HG03196 (cell line): ENCODE results near the gene IRAK1BP1.
"Not testable (repeated sequence)": the region's sequence is repeated elsewhere in the genome, so short reads cannot be mapped to it uniquely, and the experiment has no call there.

Experiments
- ATAC-seq: cut with Tn5 transposase; IDR thresholded peaks from one replicate; pipeline ENCODE4 v1.9.1; 2021; ENCODE audit not compliant: unreplicated experiment

Gene IRAK1BP1

DNA sequence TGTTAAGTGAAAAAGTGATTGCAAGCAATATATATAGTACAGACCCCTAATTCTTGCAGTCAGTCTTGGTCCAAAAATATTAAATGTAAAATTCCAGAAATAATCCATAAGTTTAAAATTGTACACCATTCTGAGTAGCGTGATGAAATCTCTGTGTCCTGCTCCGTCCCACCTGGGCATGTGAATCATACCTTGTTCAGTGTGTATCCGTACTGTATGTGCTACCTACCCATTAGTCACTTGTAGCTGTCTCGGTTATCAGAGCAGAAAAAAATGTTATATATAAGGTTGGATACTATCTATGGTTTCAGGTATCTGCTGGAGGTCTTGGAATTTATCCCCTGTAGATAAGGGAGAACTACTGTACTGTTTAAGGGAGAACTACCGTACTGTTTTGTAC, 16.3 kb downstream of the IRAK1BP1 start:
- ATAC-seq: no peak

DNA sequence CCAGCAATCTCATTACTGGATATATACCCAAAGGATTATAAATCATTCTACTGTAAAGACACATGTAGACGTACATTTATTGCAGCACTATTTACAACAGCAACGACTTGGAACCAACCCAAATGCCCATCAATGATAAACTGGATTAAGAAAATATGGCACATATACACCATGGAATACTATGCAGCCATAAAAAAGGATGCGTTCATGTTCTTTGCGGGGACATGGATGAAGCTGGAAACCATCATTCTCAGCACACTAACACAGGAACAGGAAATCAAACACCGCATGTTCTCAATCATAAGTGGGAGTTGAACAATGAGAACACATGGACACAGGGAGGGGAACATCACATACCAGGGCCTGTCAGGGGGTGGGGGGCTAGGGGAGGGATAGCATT, 22.6 kb downstream of the IRAK1BP1 start:
- ATAC-seq: not testable (repeated sequence)

DNA sequence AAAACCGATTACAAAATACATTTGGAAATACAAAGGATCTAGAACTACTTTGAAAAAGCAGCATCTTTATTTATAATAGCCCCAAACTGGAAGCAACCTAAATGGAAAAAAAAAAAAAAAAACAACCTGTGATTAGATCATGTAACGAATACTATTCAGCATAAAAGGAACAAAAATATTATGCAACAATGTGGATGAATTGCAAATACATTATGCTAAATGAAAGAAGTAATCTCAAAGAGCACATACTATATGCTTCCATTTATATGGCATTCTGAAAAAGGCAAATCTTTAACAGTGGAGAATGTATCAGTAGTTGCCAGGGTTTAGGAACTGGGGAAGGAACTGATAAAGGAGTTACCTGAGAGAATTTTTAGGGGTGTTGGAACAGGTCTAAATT, 28.9 kb downstream of the IRAK1BP1 start:
- ATAC-seq: no peak

DNA sequence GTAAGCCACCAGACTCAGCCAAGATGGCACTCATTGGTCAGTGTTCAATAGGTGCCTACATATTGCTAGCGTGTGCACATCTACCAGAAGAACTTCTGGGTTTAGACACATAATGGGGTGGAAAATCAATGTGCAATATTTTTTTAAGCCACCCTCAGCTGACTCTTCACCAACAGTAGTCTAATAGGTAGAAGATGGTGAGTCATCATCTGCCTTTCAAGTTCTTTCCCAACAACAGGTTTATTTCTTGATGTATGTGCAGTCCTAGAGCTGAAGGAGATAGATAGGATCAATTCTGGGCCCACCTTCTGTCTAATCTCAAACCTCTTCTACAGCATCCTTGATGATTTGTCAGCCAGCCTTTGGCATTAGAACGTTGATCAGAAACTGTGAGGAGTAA, 41.3 kb downstream of the IRAK1BP1 start:
- ATAC-seq: no peak

DNA sequence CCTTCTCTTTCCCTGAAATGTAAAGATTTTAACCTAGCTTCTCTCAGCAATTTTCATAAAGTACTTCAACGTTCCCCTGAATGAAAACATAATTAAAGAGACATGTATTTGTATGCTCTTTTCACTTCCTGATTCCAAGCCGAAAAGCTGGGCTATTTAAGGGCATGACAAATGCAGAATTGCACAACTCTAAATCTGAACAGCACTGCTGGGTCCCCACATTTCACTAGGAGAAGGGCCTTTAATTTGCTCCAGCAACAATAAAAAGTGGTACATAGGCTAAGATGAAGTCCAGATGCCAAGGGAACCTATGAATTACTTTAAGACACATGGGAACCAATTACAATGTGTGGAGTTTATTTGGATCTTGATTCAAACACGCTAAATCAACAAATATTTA, 42.0 kb downstream of the IRAK1BP1 start:
- ATAC-seq: no peak

DNA sequence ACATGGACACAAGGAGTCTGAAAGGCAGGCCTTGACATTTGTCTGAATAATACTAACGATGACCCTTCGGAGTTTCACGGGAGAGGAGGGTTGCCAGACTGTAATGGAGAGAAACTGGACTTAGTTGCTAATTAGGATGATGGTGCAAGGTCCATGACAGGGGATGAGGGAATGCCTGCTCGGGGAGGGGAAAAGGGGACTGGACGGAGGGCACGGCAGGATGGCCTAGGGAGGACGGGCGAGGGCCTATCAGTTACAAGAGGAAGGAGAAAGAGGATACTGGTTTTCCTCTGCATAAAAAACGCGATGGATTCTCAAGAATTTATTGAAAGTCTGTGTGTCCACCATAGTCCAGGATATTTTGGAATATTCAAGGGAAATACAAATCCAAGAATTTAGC, 42.7 kb downstream of the IRAK1BP1 start:
- ATAC-seq: no peak

DNA sequence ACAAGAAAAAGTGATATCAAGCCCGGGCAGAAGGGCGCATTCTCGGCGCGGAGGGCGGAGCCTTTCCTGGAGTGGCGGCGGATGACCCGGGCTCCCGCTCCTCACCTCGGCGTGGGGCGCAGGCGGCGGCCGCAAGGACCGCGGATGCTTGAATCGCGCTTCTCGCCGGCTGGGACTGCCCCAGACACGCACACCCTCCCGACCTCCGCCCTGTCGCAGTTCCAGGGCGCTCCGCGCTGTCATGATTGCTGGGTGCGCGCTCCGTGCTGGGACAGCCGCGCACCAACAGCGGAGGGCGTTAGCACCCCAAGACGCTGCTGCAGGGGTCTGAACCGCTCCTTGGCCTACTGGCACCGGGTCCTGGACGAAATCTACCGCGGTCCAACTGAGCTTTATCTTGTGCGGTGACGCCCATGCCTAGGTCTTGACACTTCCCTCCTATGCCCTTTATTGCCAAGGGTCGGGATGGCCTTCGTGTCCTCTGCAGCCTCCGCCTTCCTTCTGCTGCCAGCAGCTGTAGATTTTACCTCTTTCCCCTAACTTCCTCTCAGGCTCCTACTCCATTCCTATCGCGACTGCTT, 43.3 kb downstream of the IRAK1BP1 start:
- ATAC-seq: no peak

DNA sequence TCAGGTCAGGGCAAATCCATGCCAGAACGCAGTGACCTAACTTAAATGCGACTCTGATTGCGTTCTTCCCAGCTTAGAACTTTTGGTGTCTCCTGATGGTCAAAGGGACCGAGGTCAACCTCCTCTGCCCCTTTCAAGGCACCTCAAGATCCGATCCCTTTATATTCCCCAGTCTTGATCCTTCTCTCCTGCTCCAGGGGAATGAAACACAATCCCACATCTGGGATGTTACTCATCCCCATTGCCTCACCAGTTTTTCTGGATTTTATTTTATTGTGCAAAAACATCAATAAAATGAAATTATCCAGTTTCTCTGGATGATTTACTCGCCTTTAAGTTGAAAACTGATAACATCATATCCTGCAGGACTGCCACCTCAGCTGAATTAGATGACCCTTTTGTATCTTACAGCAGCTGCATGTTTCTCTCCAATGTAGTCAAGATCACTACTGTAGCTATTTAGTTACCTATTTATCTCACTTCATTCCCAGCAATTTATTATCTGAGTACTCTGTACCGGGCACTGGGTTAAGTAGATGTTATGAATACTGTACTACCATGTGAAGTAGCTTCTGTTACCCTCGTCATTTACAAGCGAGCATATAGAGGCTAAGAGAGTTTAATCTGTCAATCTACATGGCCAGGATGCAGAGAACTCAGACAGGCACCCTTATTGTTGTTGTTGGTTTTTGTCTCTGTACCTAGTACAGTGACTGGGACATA, 44.0 kb downstream of the IRAK1BP1 start:
- no peak for ATAC-seq

DNA sequence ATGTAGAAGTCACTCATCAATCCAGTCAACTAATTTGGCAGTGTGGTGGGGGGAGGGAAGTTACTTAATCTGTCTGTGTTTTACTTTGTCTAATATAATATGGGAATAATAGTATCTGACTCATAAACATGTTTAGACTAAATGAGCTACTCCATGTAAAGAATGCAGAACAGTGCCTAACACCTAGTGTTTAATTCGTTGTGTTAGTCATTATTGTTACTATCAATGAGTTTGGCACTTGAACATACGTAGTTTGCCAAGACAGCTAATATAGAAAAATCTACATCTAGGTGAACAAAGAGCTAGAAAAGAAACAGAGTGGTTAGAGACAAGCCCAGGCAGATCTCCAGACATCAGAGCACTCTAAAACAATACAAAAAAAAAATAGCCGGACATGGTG, 49.1 kb downstream of the IRAK1BP1 start:
- no peak for ATAC-seq

DNA sequence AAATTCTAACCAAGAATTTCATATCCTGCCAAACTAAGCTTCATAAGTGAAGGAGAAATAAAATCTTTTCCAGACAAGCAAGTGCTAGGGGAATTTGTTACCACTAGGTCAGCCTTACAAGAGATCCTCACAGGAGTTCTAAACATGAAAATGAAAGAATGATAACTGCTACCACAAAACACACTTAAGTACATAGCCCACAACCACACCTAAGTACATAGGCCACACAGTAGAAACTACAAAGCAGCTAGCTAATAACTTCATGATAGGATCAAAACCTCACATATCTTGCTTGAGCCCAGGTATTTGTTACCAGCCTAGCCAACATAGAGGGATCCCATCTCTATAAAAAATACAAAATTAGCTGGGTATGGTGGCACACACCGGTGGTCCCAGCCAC, 50.4 kb downstream of the IRAK1BP1 start:
- ATAC-seq: no peak

DNA sequence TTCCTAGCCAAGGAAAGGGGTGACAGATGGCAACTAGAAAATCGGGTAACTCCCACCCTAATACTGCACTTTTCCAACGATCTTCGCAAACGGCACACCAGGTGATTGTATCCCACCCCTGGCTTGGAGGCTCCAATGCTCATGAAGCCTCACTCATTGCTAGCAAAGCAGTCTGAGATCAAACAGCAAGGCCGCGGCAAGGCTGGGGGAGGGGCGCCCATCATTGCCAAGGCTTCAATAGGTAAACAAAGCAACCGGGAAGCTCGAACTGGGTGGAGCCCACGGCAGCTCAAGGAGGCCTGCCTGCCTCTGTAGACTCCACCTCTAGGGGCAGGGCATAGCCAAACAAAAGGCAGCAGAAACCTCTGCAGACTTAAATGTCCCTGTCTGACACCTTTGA, 53.8 kb downstream of the IRAK1BP1 start:
- ATAC-seq: not testable (repeated sequence)

DNA sequence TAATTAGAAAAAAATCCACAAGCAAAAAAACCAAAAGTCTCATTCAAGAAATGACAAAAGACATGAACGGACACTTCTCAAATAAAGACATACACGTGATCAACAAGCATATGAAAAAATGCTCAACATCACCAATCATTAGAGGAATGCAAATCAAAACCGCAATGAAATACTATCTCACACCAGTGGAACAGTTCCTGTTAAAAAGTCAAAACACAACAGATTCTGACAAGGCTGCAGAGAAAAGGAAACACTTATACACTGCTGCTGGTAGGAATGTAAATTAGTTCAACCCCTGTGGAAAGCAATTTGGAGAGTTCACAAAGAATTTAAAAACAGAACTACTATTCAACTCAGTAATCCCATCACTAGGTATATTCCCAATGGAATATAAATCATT, 58.0 kb downstream of the IRAK1BP1 start:
- ATAC-seq: no peak

DNA sequence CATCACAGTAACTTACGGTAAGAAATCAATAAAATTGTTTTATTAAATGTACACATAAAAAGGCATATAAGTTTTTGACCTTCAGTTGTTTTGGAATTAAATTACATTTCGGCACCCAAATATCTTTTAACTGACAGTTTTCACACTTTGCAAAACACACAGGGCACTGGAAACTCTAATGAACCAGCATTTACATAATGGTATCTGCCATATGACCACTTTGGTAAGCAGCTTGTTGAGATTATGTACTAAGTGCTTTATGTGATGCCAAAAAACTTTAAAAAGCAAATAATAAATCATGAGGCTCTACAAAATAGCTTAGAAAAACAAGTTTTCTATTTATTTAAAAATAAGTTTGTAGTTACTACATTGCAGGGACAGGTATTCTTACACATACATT, 68.2 kb downstream of the IRAK1BP1 start:
- ATAC-seq: no peak

DNA sequence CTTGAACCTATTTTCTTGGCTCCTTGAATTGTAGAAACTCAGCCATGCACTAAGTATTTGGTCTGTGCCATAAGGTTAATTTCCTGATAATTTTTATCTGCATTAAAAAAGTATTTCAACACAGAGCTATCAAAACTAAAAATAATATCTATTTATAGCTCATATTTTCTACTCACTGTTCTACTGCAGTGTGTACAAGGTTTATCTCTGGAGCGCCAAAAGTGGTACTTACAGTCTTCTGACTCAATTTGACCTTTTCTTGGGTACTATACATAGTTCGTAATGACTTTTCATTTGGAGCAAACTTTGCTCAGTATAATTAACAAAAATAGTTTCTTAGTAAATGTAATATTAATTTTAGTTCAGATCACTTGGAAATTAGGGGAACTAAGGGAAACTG, 69.2 kb downstream of the IRAK1BP1 start:
- no peak for ATAC-seq

DNA sequence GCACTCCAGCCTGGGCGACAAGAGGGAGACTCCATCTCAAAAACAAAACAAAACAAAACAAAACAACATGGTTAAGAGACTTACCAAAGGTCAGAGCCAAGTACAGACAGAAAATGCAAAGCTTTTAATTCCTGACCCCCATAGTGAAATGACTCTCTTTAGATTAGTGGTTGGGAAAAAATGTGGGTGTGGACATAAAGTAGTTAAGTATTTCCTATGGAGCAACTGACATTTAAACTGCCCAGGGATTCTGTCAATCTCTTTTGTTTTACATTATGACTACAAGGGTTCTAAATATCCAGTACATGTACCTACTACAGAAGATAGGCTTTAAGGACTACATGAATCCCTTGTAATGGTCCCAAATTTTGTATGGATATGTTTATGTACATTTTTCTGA, 75.1 kb downstream of the IRAK1BP1 start:
- no peak for ATAC-seq

DNA sequence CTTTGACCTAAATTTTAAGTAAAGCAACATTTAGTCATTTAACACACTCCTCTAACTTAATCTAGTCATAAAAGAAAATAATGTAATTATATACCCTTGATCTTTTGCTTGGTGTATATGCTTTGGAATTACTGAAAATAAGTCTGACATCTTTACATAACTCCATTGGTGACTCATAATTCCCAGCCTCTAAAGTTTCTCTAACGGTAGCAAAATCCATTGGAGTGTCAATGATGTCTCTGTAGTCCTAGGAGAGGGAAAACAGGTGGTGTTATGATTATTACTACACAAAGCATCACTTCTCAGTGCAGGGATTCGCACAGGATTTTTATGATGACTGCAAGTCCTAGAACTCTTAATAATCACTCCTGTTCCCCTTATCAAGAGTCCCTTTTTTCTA, 80.2 kb downstream of the IRAK1BP1 start:
- no peak for ATAC-seq

DNA sequence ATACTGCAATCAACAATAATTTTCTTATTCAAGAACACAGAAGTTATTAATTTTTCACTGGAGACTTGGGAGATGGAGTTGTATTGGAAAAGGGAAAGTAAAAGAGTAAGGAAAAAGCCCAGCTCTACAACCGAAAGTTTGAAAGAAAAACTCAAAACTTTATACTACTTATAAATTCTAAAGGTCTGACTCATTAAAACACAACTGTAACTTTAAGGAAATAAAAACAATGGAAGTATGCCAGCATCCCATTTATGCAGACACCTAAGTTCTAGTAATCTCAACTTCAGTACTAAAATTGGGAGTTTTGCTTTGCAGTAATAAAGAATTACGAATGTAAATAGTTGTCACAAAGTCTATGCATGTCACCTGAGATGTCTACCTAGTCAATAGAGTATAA, 80.6 kb downstream of the IRAK1BP1 start:
- ATAC-seq: no peak

DNA sequence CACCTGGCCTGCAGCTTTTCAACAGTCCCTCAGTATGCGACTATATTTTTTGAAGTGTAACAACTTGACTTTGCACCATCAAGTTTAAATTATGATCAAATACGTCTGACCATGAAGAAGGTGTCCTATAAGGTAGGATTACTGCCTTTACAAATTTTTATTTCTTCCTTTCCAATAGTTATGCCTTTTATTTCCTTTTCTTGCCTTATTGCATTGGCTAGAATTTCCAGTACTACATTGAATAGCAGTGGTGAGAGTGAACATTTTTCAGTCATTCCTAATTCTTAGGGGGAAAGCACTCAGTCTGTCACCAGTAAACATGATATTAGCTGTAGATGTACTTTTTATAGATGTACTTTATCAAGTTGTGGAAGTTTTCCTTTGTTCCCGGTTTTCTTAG, 81.4 kb downstream of the IRAK1BP1 start:
- ATAC-seq: no peak

DNA sequence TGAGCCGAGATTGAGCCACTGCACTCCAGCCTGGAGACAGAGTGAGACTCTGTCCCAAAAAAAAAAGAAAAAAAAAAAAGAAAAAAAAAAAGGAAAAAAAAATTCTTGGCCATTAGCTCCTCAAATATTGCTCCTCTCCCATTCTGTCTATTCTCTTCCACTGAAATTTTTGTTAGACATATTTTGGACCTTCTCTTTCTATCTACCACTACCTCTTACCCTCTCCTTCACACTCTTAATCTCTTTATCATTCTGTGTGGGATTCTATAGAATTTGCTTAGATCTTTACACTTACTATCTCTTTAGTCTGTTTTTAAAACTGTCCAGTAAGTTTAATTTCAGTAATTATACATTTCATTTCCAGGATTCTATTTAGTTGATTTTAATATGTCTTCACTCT, 85.0 kb downstream of the IRAK1BP1 start:
- no peak for ATAC-seq
